Parathyroid adenoma (tissue), 2 donors: ENCODE data around the gene SEMA4C.

ENCODE experiments used
- H2AFZ ChIP-seq: fragments of 300-600 bp; sonication (generic); one replicate; pipeline ENCODE4 v1.7.0; 2017; ENCODE audit warnings: antibody characterized with exemption, mild to moderate bottlenecking
- H3K27ac ChIP-seq: fragments of 300-600 bp; sonication (generic); one replicate; pipeline ENCODE4 v1.7.0; 2017
- H3K27me3 ChIP-seq: fragments of 300-600 bp; sonication (generic); one replicate; pipeline ENCODE4 v1.7.0; 2017; ENCODE audit warnings: low read length; ENCODE audit not compliant: control insufficient read depth, insufficient read depth
- H3K36me3 ChIP-seq: fragments of 300-600 bp; sonication (generic); one replicate; pipeline ENCODE4 v1.7.0; 2017; ENCODE audit warnings: low read length; ENCODE audit not compliant: control insufficient read depth, insufficient read depth
- H3K4me1 ChIP-seq: fragments of 300-600 bp; sonication (generic); one replicate; pipeline ENCODE4 v1.7.0; 2017; ENCODE audit warnings: control low read depth
- H3K4me2 ChIP-seq: fragments of 300-600 bp; sonication (generic); one replicate; pipeline ENCODE4 v1.7.0; 2017; ENCODE audit warnings: low read length
- H3K4me3 ChIP-seq: fragments of 300-600 bp; sonication (generic); one replicate; pipeline ENCODE4 v1.7.0; 2017; ENCODE audit warnings: low read depth, low read length
- H3K79me2 ChIP-seq: fragments of 300-600 bp; sonication (generic); one replicate; pipeline ENCODE4 v1.7.0; 2017; ENCODE audit warnings: control low read depth
- H3K9ac ChIP-seq: fragments of 300-600 bp; sonication (generic); one replicate; pipeline ENCODE4 v1.7.0; 2017; ENCODE audit warnings: mild to moderate bottlenecking
- H3K9me3 ChIP-seq: fragments of 300-600 bp; sonication (generic); one replicate; pipeline ENCODE4 v1.7.0; 2017; ENCODE audit warnings: low read length; ENCODE audit not compliant: control insufficient read depth
- CTCF ChIP-seq: fragments of 300-600 bp; sonication (generic); IDR thresholded peaks from one replicate; pipeline ENCODE4 v1.7.0; 2017; ENCODE audit warnings: antibody characterized with exemption, mild to moderate bottlenecking
- donor health status: primary hyperparathyroidism.

SEMA4C gene

GRCh38 chr2:96881349-96882195, 11.7 kb upstream of the SEMA4C start:
- H3K4me1 ChIP-seq, result no peaks in the 10 kb centered on the region
- no peaks in the 10 kb centered on the region for H3K79me2 ChIP-seq
- H3K27me3 ChIP-seq, result no peaks in the 10 kb centered on the region
- no peak overlapping the region for H2AFZ ChIP-seq
- no peak overlapping the region for H3K27ac ChIP-seq
- TF ChIP-seq CTCF, result no peak
- no peak overlapping the region for H3K4me3 ChIP-seq
- H3K9ac ChIP-seq, result no peak overlapping the region
- H3K9me3 ChIP-seq, result no peaks in the 10 kb centered on the region
- H3K4me2 ChIP-seq, result no peak overlapping the region
- H3K36me3 ChIP-seq, result no peaks in the 10 kb centered on the region

- Histone ChIP-seq H2AFZ (no peak overlapping the region), H3K27me3 (no peaks in the 10 kb centered on the region), H3K4me1 (no peaks in the 10 kb centered on the region), H3K9me3 (no peaks in the 10 kb centered on the region), H3K79me2 (no peaks in the 10 kb centered on the region), H3K9ac (no peak overlapping the region), H3K4me2 (no peak overlapping the region), H3K36me3 (no peaks in the 10 kb centered on the region), H3K27ac (no peak overlapping the region), H3K4me3 (no peak overlapping the region)
- TF ChIP-seq CTCF, result no peak
Measured at GRCh38 chr2:96880891-96881273, 11.0 kb upstream of the SEMA4C start.

- Histone ChIP-seq H3K9me3 (no peaks in the 10 kb centered on the region), H3K4me2 (no peak overlapping the region), H3K27me3 (no peaks in the 10 kb centered on the region), H3K4me1 (peaks cover 2% of the 10 kb centered on the region), H3K4me3 (no peak overlapping the region), H3K79me2 (no peaks in the 10 kb centered on the region), H2AFZ (no peak overlapping the region), H3K27ac (no peak overlapping the region), H3K9ac (no peak overlapping the region), H3K36me3 (no peaks in the 10 kb centered on the region)
- no peak for TF ChIP-seq CTCF
Measured at GRCh38 chr2:96879545-96880040, 9.7 kb upstream of the SEMA4C start.

- Histone ChIP-seq H3K27ac (no peak overlapping the region), H3K9me3 (no peaks in the 10 kb centered on the region)
Measured at GRCh38 chr2:96878796-96879544, 9.1 kb upstream of the SEMA4C start.

More at GRCh38 chr2:96878796-96879544, 9.1 kb upstream of the SEMA4C start:
- TF ChIP-seq CTCF, result no peak
- no peaks in the 10 kb centered on the region for H3K36me3 ChIP-seq
- no peaks in the 10 kb centered on the region for H3K79me2 ChIP-seq
- H3K27me3 ChIP-seq, result no peaks in the 10 kb centered on the region
- no peak overlapping the region for H2AFZ ChIP-seq
- H3K4me3 ChIP-seq, result no peak overlapping the region
- H3K9ac ChIP-seq, result no peak overlapping the region
- H3K4me1 ChIP-seq, result peaks cover 9% of the 10 kb centered on the region
- H3K4me2 ChIP-seq, result no peak overlapping the region
